ENCODE measurements around the gene PUSL1. TPM values are rescaled to one million over a fixed set of nuclear protein-coding genes. Genes with fewer than 3 reads are reported as not detected.

The PUSL1 gene
- total and polyA plus RNA-seq, 2 of the 13 experiments (the other 11 are each of a cell fraction or from before 2014, with no cell fraction given): 8.3 to 22.2 TPM

GRCh38 chr1:1281533-1282321, 26.7 kb upstream of the PUSL1 start (continued):
- TF ChIP-seq ZNF766 (CRISPR knock-in tag; IDR thresholded peaks at IDR 0.05; ENCODE audit: borderline replicate concordance): no peak
- no peak for TF ChIP-seq E2F2 (CRISPR knock-in tag; IDR thresholded peaks at IDR 0.05; ENCODE audit: borderline replicate concordance)
- no peak for TF ChIP-seq SNRNP70 (IDR thresholded peaks at IDR 0.05; ENCODE audit: low read depth, low read length)
- no peak for TF ChIP-seq PTBP1 (IDR thresholded peaks at IDR 0.05; ENCODE audit: low read depth, low read length, poor library complexity, severe bottlenecking)
- no peak for TF ChIP-seq THYN1 (CRISPR knock-in tag; IDR thresholded peaks at IDR 0.05; ENCODE audit: borderline replicate concordance, low read depth)
- TF ChIP-seq ARID4A (CRISPR knock-in tag; IDR thresholded peaks at IDR 0.05; ENCODE audit: borderline replicate concordance): peak; percentile 69; the same call in 1 of the 2 replicates
- no peak for TF ChIP-seq ATF6 (CRISPR knock-in tag; conservative IDR thresholded peaks at IDR 0.05)
- TF ChIP-seq THRA (CRISPR knock-in tag; IDR thresholded peaks at IDR 0.05; ENCODE audit: borderline replicate concordance): 0 out of 2 replicates have a peak, but pooled peaks have one; percentile 8
- no peak for TF ChIP-seq PCBP2 (optimal IDR thresholded peaks at IDR 0.05; ENCODE audit: low read depth, low read length, poor library complexity, severe bottlenecking)
- peak; percentile 23; the same call in 1 of the 2 replicates for TF ChIP-seq PHF20 (CRISPR knock-in tag; IDR thresholded peaks at IDR 0.05)
- peak; percentile 65; the same call in 1 of the 2 replicates for TF ChIP-seq TARDBP (CRISPR knock-in tag; IDR thresholded peaks at IDR 0.05)
- TF ChIP-seq CCDC6 (CRISPR knock-in tag; IDR thresholded peaks at IDR 0.05): no peak
- no peak for TF ChIP-seq ZNF18 (CRISPR knock-in tag; IDR thresholded peaks at IDR 0.05; ENCODE audit: insufficient replicate concordance)
- TF ChIP-seq HIVEP1 (CRISPR knock-in tag; IDR thresholded peaks at IDR 0.05): peak; percentile 62; the same call in 1 of the 2 replicates

Measured in HepG2 (cell line).